ENCODE results near the gene CCDC181. TPM values are rescaled to one million over a fixed set of nuclear protein-coding genes. Genes with fewer than 3 reads are reported as not detected.

Gene CCDC181
- total RNA-seq, 1 experiment from 2014 or later, result 2.9 TPM

DNA sequence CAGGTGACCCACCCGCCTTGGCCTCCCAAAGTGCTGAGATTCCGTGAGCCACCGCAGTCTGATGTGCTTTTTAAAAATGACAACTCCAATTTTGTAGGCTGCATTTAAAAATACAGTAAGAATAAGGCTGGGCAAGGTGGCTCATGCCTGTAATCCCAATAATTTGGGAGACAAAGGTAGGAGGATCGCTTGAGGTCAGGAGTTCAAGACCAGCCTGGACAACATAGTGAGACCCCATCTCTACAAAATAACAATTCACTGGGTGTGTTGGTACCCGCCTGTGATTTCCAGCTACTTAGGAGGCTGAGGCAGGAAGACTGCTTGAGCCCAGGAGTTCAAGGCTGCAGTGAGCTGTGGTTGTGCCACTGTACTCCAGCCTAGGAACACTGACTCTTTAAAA lies 35.1 kb upstream of the CCDC181 start:
- no peak overlapping the region for H2BK5ac ChIP-seq (ENCODE audit: insufficient read length, low read length)
- no peaks in the 10 kb centered on the region for H3K9me3 ChIP-seq (ENCODE audit: control insufficient read depth, low read depth, low read length)
- no peak overlapping the region for H2AK5ac ChIP-seq (ENCODE audit: insufficient read length, low read length)
- H3K14ac ChIP-seq (ENCODE audit: insufficient read depth, low read length), result no peak overlapping the region
- no peak overlapping the region for H3K27ac ChIP-seq (ENCODE audit: insufficient read length, low read depth, low read length)
- H3K79me1 ChIP-seq (ENCODE audit: insufficient read depth, low read depth, low read length, poor library complexity, severe bottlenecking), result no peaks in the 10 kb centered on the region
- H3K4me3 Mint-ChIP-seq, result no peak overlapping the region
- no peak overlapping the region for H3K4me2 ChIP-seq (ENCODE audit: insufficient read depth, insufficient read length, low read length)
- H4K20me1 ChIP-seq (ENCODE audit: control insufficient read depth, insufficient read depth, insufficient read length), result no peaks in the 10 kb centered on the region
- no peak overlapping the region for H2BK12ac ChIP-seq (ENCODE audit: insufficient read length, low read depth, low read length)
- no peak overlapping the region for H4K5ac ChIP-seq (ENCODE audit: insufficient read length, low read depth, low read length)
- H3T11ph ChIP-seq (ENCODE audit: low read length), result no peak overlapping the region
- H2AFZ ChIP-seq (ENCODE audit: low read length), result no peak overlapping the region
- H3K27ac Mint-ChIP-seq, result no peak overlapping the region
- H3K23ac ChIP-seq (ENCODE audit: insufficient read length, low read depth, low read length), result no peak overlapping the region
- no peaks in the 10 kb centered on the region for H3K27me3 ChIP-seq (ENCODE audit: insufficient read depth, low read length)
- no peak overlapping the region for H4K91ac ChIP-seq (ENCODE audit: insufficient read length, low read depth, low read length)
- no peaks in the 10 kb centered on the region for H3K4me1 ChIP-seq (ENCODE audit: insufficient read depth, low read length)
- no peak for TF ChIP-seq CTCF (conservative IDR thresholded peaks at IDR 0.05)
- H3K23me2 ChIP-seq (ENCODE audit: insufficient read length, low read depth, low read length, poor library complexity, severe bottlenecking), result peaks cover 6% of the 10 kb centered on the region
- no peak overlapping the region for H3K18ac ChIP-seq (ENCODE audit: insufficient read length, low read depth, low read length)
- H3K9me3 Mint-ChIP-seq, result peaks cover under 1 to 3% of the 10 kb centered on the region in 2 experiments; a peak in 4 of 5 replicates
- no peak overlapping the region for H4K8ac ChIP-seq (replicated peaks; ENCODE audit: insufficient read length, low read depth, low read length)
- no peak overlapping the region for H3K56ac ChIP-seq (ENCODE audit: insufficient read length, low read depth, low read length)
- no peak overlapping the region for H3K9ac ChIP-seq (ENCODE audit: extremely low read depth, insufficient read length, low read length)
- no peaks in the 10 kb centered on the region for H3K79me2 ChIP-seq (ENCODE audit: insufficient read depth, low read length)
- no peak overlapping the region for H2BK20ac ChIP-seq (ENCODE audit: low read depth, low read length, poor library complexity, severe bottlenecking)
- WGBS (ENCODE audit: extremely low coverage, insufficient read length, low lambda C conversion rate), result no CpG with 5 or more reads among the region's 5 CpGs
- H2BK15ac ChIP-seq (ENCODE audit: low read depth, low read length), result no peak overlapping the region
- H3K36me3 Mint-ChIP-seq (ENCODE audit: insufficient read depth in 1 of 3, low read depth in 3 of 3), result peaks cover 8 to 16% (median 13%) of the 10 kb centered on the region in 3 experiments; a peak in 5 of 7 replicates
- peaks cover 0 to 3% of the 10 kb centered on the region in 2 experiments; a peak in 1 of 4 replicates for H3K4me1 Mint-ChIP-seq
- DNase-seq, result no peak
- H2BK120ac ChIP-seq (ENCODE audit: low read depth, low read length, poor library complexity, severe bottlenecking), result no peak overlapping the region
- no peak overlapping the region for H3K4ac ChIP-seq (ENCODE audit: low read depth, low read length)
- no peaks in the 10 kb centered on the region for H3K27me3 Mint-ChIP-seq (ENCODE audit: low read depth)

Measured in H9 (cell line).